ENCODE data around the gene HNRNPLL. TPM values are rescaled to one million over a fixed set of nuclear protein-coding genes. Genes with fewer than 3 reads are reported as not detected.

The HNRNPLL gene
- total RNA-seq, 2 donors from 2014 or later: 41.6 to 58.7 TPM

DNA sequence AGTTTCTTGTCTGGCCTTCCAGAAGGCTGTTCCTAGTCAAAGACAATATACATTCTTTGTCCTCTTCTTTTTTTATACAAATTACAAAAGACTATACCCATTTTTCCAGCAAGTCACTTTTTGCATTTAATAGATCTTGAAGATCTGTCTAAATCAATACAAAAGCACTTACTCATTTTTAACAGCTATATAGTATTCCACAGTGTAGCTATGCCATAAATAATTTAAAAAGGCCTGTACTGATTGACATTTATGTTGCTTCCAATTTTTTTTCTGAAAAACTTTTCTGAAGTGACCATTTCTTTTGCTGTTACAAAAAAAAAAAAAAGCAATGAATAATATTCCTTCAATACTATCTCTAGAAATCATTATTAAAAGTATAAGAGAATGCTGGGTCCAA is 30.3 kb upstream of the HNRNPLL start:
- Histone ChIP-seq H3K27me3 (no peaks in the 10 kb centered on the region), H3K27ac (no peak overlapping the region), H3K4me1 (no peaks in the 10 kb centered on the region), H3K9ac (ENCODE audit: low read depth in 2 of 2, low read length in 2 of 2) (no peak overlapping the region), H3K36me3 (no peaks in the 10 kb centered on the region), H3K9me3 (no peaks in the 10 kb centered on the region), H3K4me3 (no peak overlapping the region)
- TF ChIP-seq, protein P1, sequence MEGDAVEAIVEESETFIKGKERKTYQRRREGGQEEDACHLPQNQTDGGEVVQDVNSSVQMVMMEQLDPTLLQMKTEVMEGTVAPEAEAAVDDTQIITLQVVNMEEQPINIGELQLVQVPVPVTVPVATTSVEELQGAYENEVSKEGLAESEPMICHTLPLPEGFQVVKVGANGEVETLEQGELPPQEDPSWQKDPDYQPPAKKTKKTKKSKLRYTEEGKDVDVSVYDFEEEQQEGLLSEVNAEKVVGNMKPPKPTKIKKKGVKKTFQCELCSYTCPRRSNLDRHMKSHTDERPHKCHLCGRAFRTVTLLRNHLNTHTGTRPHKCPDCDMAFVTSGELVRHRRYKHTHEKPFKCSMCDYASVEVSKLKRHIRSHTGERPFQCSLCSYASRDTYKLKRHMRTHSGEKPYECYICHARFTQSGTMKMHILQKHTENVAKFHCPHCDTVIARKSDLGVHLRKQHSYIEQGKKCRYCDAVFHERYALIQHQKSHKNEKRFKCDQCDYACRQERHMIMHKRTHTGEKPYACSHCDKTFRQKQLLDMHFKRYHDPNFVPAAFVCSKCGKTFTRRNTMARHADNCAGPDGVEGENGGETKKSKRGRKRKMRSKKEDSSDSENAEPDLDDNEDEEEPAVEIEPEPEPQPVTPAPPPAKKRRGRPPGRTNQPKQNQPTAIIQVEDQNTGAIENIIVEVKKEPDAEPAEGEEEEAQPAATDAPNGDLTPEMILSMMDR (IDR thresholded peaks at IDR 0.05): no peak
- intact Hi-C loops (cut with DNase I): no loop called here
- no peak for DNase-seq

DNA sequence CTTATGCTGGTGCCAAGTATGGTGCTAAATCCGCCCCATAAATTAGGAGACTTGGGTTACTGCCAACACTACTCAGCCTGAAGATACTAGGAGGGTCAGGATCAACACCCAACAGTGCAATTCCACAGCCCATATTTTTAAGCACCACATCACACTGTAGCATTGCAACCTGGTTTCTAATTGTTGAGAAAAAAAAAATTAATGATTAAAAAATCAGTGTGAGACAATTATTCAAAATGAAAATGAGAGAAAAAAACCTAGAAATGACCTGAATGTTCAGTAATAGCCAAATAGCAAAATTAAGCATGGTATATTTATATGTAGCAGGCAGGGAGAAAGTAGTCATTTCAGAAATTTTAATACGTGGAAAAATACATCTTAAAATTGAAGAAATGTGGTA is 29.2 kb upstream of the HNRNPLL start:
- no peaks in the 10 kb centered on the region for H3K27me3 ChIP-seq
- H3K36me3 ChIP-seq: no peaks in the 10 kb centered on the region
- H3K4me3 ChIP-seq: no peak overlapping the region
- intact Hi-C loops (cut with DNase I): no loop called here
- DNase-seq: no peak
- TF ChIP-seq, protein P1 (IDR thresholded peaks at IDR 0.05): no peak
- no peak overlapping the region for H3K27ac ChIP-seq
- no peak overlapping the region for H3K9ac ChIP-seq (ENCODE audit: low read depth in 2 of 2, low read length in 2 of 2)
- no peaks in the 10 kb centered on the region for H3K9me3 ChIP-seq
- H3K4me1 ChIP-seq: no peaks in the 10 kb centered on the region

DNA sequence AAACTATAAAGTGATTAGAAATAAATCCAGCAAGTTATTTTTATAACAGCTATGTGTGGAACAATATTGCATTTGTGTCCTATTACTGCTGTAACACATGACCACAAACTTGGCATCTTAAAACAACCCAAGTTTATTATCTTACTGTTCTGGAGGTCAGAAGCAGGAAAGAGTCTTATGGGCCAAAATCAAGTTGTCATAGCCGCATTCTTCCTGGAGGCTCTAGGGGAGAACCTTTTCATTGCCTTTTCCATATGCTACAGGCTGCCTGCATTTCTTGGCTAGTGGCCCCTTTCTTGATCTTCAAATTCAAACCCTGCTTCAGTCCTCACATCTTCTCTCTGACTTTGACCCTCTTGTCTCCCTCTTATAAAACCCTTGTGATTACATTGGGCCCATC is 27.0 kb upstream of the HNRNPLL start:
- Histone ChIP-seq H3K36me3 (no peaks in the 10 kb centered on the region), H3K4me3 (no peak overlapping the region), H3K27ac (no peak overlapping the region), H3K9ac (ENCODE audit: low read depth in 2 of 2, low read length in 2 of 2) (no peak overlapping the region), H3K4me1 (no peaks in the 10 kb centered on the region), H3K27me3 (no peaks in the 10 kb centered on the region), H3K9me3 (no peaks in the 10 kb centered on the region)
- TF ChIP-seq, protein P1 (IDR thresholded peaks at IDR 0.05): no peak
- intact Hi-C loops (cut with DNase I): no loop called here
- no peak for DNase-seq

DNA sequence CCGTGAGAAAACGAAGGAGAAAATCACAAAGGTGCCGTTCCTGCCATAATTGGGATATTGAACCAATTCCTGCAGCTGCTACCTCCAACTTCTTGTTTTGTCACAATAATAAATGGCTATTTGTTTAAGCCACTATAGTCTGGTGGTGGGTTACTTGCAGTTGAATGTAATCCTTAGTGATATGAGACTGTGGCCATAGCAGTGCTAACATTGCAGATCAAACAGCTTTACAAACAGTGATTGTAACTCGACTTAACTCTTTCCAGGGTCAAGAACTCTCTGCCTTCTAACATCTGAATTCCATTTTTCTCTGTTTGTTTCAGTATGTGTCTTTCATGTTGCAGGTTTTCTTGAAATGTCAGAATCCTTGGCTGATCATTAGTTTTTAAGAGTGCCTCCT is 24.7 kb upstream of the HNRNPLL start:
- TF ChIP-seq, protein P1 (IDR thresholded peaks at IDR 0.05): no peak
- Histone ChIP-seq H3K4me1 (no peaks in the 10 kb centered on the region), H3K9ac (ENCODE audit: low read depth in 2 of 2, low read length in 2 of 2) (no peak overlapping the region), H3K27ac (no peak overlapping the region), H3K4me3 (no peak overlapping the region), H3K27me3 (no peaks in the 10 kb centered on the region), H3K9me3 (no peaks in the 10 kb centered on the region), H3K36me3 (no peaks in the 10 kb centered on the region)
- DNase-seq: no peak
- intact Hi-C loops (cut with DNase I): no loop called here

DNA sequence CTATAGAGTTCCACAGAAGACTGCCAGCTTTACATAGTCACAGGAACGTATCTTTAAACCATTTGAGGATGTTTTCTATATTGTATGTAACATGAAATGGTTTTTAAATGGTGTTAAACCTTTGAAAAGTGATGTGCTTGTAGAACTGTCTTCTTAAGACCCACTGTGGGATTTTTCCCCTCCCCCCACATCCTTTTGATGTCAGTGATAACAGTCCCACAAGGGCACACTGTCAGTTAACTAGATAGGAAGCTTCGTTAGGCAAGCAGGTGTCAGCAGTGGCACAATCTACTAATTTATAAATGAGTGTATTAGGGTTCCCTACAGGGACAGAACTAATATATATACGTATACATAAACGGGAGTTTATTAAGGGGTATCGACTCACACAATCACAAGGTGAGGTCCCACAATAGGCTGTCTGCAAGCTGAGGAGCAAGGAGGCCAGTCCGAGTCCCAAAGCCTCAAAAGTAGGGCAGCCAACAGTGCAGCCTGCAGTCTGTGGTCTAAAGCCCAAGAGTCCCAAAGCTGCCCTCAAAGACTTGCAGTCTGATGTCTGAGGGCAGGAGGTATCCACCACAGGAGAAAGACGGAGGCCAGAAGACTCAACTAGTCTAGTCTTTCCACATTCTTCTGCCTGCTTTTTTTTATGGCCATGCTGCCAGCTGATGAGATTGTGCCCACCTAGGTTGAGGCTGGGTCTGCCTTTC is 23.8 kb upstream of the HNRNPLL start:
- TF ChIP-seq, protein P1 (IDR thresholded peaks at IDR 0.05): no peak
- no peaks in the 10 kb centered on the region for H3K27me3 ChIP-seq
- H3K27ac ChIP-seq: no peak overlapping the region
- no peaks in the 10 kb centered on the region for H3K4me1 ChIP-seq
- intact Hi-C loops (cut with DNase I): no loop called here
- H3K9me3 ChIP-seq: no peaks in the 10 kb centered on the region
- no peak for DNase-seq
- H3K9ac ChIP-seq (ENCODE audit: low read depth in 2 of 2, low read length in 2 of 2): no peak overlapping the region
- no peaks in the 10 kb centered on the region for H3K36me3 ChIP-seq
- no peak overlapping the region for H3K4me3 ChIP-seq
